ENCODE data around the gene MBTPS1.

DNA sequence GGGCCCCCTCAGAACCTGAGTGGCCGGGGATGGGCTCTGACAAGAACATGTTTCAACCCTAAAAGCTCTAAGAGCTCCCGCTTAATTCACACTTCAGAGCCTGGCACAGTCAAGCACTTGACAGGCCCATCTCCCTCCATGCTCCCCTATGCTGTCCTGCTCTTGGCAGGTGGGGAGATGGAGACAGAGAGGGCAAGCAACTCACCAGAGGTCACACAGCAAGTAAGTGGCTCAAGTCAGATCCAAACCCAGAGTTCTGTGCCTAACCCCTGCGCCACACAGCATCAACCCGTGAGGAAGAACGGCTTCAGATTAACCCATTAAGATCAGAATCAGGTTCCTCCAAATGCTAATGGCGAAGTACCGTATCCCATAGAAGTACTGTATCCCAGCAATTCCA lies 112.3 kb downstream of the MBTPS1 start:
- TF ChIP-seq, protein P1, sequence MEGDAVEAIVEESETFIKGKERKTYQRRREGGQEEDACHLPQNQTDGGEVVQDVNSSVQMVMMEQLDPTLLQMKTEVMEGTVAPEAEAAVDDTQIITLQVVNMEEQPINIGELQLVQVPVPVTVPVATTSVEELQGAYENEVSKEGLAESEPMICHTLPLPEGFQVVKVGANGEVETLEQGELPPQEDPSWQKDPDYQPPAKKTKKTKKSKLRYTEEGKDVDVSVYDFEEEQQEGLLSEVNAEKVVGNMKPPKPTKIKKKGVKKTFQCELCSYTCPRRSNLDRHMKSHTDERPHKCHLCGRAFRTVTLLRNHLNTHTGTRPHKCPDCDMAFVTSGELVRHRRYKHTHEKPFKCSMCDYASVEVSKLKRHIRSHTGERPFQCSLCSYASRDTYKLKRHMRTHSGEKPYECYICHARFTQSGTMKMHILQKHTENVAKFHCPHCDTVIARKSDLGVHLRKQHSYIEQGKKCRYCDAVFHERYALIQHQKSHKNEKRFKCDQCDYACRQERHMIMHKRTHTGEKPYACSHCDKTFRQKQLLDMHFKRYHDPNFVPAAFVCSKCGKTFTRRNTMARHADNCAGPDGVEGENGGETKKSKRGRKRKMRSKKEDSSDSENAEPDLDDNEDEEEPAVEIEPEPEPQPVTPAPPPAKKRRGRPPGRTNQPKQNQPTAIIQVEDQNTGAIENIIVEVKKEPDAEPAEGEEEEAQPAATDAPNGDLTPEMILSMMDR (IDR thresholded peaks at IDR 0.05; ENCODE audit: low read depth, low read length) = no peak
- TF ChIP-seq EZH2phosphoT487 (IDR thresholded peaks at IDR 0.05; ENCODE audit: low read depth) = no peak
